Right lobe of liver (tissue), 6 donors: ENCODE data around the gene CHST13. TPM values are rescaled to one million over a fixed set of nuclear protein-coding genes. Genes with fewer than 3 reads are reported as not detected.
A peak's percentile ranks its signal among the peaks of the same experiment; 100 is the strongest.

Experiments
- ATAC-seq, 4 donors: fragments of 200-7000 bp; cut with Tn5 transposase; one replicate each; pipeline ENCODE4 v1.9.1; 2020; ENCODE audit warnings: mild to moderate bottlenecking in 4 of 4, moderate library complexity in 4 of 4
- DNase-seq, 3 donors: peaks; one replicate each; pipeline ENCODE4 v3.0.0-alpha.2; 2020
- H3K27ac ChIP-seq, 3 donors: fragments of 200-600 bp; one replicate each; pipeline ENCODE4 v1.8.0; 2022
- H3K27me3 ChIP-seq, 2 donors: fragments of 200-600 bp; one replicate each; pipeline ENCODE4 v1.8.0; 2022
- H3K36me3 ChIP-seq, 4 donors: fragments of 200-600 bp; sonication (generic) in 1 of 4; one replicate each; pipeline versions ENCODE4 v1.5.1 to v1.8.0; 2017 to 2022; ENCODE audit warnings: control low read depth in 1 of 4
- H3K4me1 ChIP-seq, 4 donors: fragments of 200-600 bp; sonication (generic) in 1 of 4; one replicate each; pipeline versions ENCODE4 v1.5.1 to v1.8.0; 2017 to 2022; ENCODE audit warnings: control low read depth in 1 of 4
- H3K4me3 ChIP-seq, 3 donors: fragments of 200-600 bp; one replicate each; pipeline ENCODE4 v1.8.0; 2022
- H3K9me3 ChIP-seq, 4 donors: fragments of 200-600 bp; sonication (generic) in 1 of 4; one replicate each; pipeline versions ENCODE4 v1.5.1 to v1.8.0; 2017 to 2022; ENCODE audit warnings: control low read depth in 1 of 4
- CTCF ChIP-seq, 4 donors: fragments of 200-600 bp in 3 of 4; fragments of 450-650 bp in 1 of 4; IDR thresholded peaks; one replicate each; pipeline versions ENCODE4 v1.5.1 to v1.8.0; 2016 to 2022; ENCODE audit warnings: antibody characterized with exemption in 4 of 4, mild to moderate bottlenecking in 2 of 4
- POLR2A ChIP-seq: fragments of 450-650 bp; IDR thresholded peaks from one replicate; pipeline ENCODE4 v1.6.1; 2017; ENCODE audit warnings: antibody characterized with exemption, mild to moderate bottlenecking
- WGBS: methylation state at CpG from one replicate; pipeline ENCODE4 v1.1.6; 2018; ENCODE audit warnings: low coverage, low lambda C conversion rate; ENCODE audit not compliant: insufficient coverage; ENCODE audit errors: missing lambda C conversion rate; 5-methylcytosine and 5-hydroxymethylcytosine counted together
- intact Hi-C, 2 donors: fragments of 100-400 bp; cut with DNase I; formaldehyde crosslinking; loops; one replicate each; pipeline versions ENCODE4 v1.11.2 to v1.14.1; 2022
- total RNA-seq, 6 experiments: library from RNA; depleted of rRNA in 2 of 6; stranded (reverse); fragments of >200 nt in 2 of 6; fragmentation: NEBNext Ultra II Directional in 3 of 6; extraction: Animal tissue kit (Norgen Biotek cat#: 25700) in 3 of 6; gene quantifications; one replicate each; pipeline versions ENCODE4 v1.1.0 to v1.2.4, GENCODE V29; 2016 to 2023
- donor health status: DM: no; HTN: yes; CAD: no.
- donor health status: DM: no; HTN: no; CAD: no.
- donor health status: DM: no; HTN: no; CAD: no.
- donor health status: DM: no; HTN: yes; CAD: no.
- donor health status: DM: no; HTN: yes; CAD: no.

The CHST13 gene
- total RNA-seq, 6 experiments from 2014 or later = 23.5 to 48.9 (median 28.2) TPM

GRCh38 chr3:126540342-126540849 lies 16.4 kb downstream of the CHST13 start:
- no peaks in the 10 kb centered on the region for H3K27me3 ChIP-seq
- no peak for TF ChIP-seq POLR2A
- TF ChIP-seq CTCF (IDR thresholded peaks at IDR 0.05) = no peak
- H3K27ac ChIP-seq = peak overlapping the region in 1 of 3 donors; percentile 9
- peaks cover 0 to 9% (median 3%) of the 10 kb centered on the region in 4 donors for H3K36me3 ChIP-seq
- WGBS = 4% methylated on average over 6 of the region's 9 CpGs
- intact Hi-C loops = no loop called here
- DNase-seq (peak; percentile 51 to 52 (median 52)), ATAC-seq (peak in 2 of 4 donors; percentile 41 to 63)
- peaks cover 0 to 22% (median 9%) of the 10 kb centered on the region in 4 donors for H3K4me1 ChIP-seq
- H3K9me3 ChIP-seq = no peaks in the 10 kb centered on the region
- no peak overlapping the region for H3K4me3 ChIP-seq

- ATAC-seq (no peak), DNase-seq (peak; percentile 19 to 44 (median 43))
- WGBS = 80% methylated on average over 12 of the region's 24 CpGs
- intact Hi-C loops = no loop called here
- Histone ChIP-seq H3K36me3 (peaks cover 0 to 9% (median 3%) of the 10 kb centered on the region in 4 donors), H3K4me1 (peaks cover 0 to 22% (median 9%) of the 10 kb centered on the region in 4 donors), H3K27ac (peak overlapping the region in 1 of 3 donors; percentile 9), H3K27me3 (no peaks in the 10 kb centered on the region), H3K4me3 (no peak overlapping the region), H3K9me3 (no peaks in the 10 kb centered on the region)
- TF ChIP-seq POLR2A (no peak), CTCF (IDR thresholded peaks at IDR 0.05) (no peak)
These were observed 17.1 kb downstream of the CHST13 start for GRCh38 chr3:126540951-126541627.

GRCh38 chr3:126541628-126542339 lies 17.8 kb downstream of the CHST13 start:
- no peak for TF ChIP-seq CTCF (IDR thresholded peaks at IDR 0.05)
- TF ChIP-seq POLR2A = no peak
- peaks cover 0 to 22% (median 9%) of the 10 kb centered on the region in 4 donors for H3K4me1 ChIP-seq
- peaks cover 0 to 9% (median 3%) of the 10 kb centered on the region in 4 donors for H3K36me3 ChIP-seq
- peak in 2 of 3 donors; percentile 16 to 53 for DNase-seq
- no peak for ATAC-seq
- H3K27ac ChIP-seq = no peak overlapping the region
- no peaks in the 10 kb centered on the region for H3K9me3 ChIP-seq
- intact Hi-C loops = no loop called here
- H3K4me3 ChIP-seq = no peak overlapping the region
- no peaks in the 10 kb centered on the region for H3K27me3 ChIP-seq
- 92% methylated on average over 29 of the region's 101 CpGs for WGBS

GRCh38 chr3:126542340-126543241 lies 18.6 kb downstream of the CHST13 start:
- DNase-seq = peak; percentile 20 to 55 (median 46)
- Histone ChIP-seq H3K36me3 (peaks cover 0 to 9% (median 3%) of the 10 kb centered on the region in 4 donors), H3K27me3 (no peaks in the 10 kb centered on the region), H3K9me3 (no peaks in the 10 kb centered on the region), H3K27ac (no peak overlapping the region), H3K4me3 (no peak overlapping the region), H3K4me1 (peaks cover 0 to 15% (median 5%) of the 10 kb centered on the region in 4 donors)
- WGBS = 93% methylated on average over 14 of the region's 57 CpGs
- intact Hi-C loops = no loop called here
- ATAC-seq = no peak
- TF ChIP-seq POLR2A (no peak), CTCF (IDR thresholded peaks at IDR 0.05) (no peak)
